Measurements from ENCODE around the gene CD48.
"Not testable (repeated sequence)": the region's sequence is repeated elsewhere in the genome, so short reads cannot be mapped to it uniquely, and the experiment has no call there.

The CD48 gene

GRCh38 chr1:160712525-160713080 lies 981 bp upstream of the CD48 start:
- DNase-seq: not testable (repeated sequence)

- no peak for DNase-seq
Measured at GRCh38 chr1:160711276-160711601, 383 bp downstream of the CD48 start.

- DNase-seq: no peak
Measured at GRCh38 chr1:160710517-160711252, 937 bp downstream of the CD48 start.

- DNase-seq: no peak
Measured at GRCh38 chr1:160709715-160710114, 1.9 kb downstream of the CD48 start.

- no peak for DNase-seq
Measured at GRCh38 chr1:160708801-160709200, 2.8 kb downstream of the CD48 start.

GRCh38 chr1:160708118-160708517 lies 3.5 kb downstream of the CD48 start:
- DNase-seq: no peak

- DNase-seq: no peak
Measured at GRCh38 chr1:160707236-160708064, 4.2 kb downstream of the CD48 start.

GRCh38 chr1:160706526-160707235 lies 4.9 kb downstream of the CD48 start:
- no peak for DNase-seq

- DNase-seq: no peak
Measured at GRCh38 chr1:160705742-160706141, 5.9 kb downstream of the CD48 start.

GRCh38 chr1:160705212-160705621 lies 6.4 kb downstream of the CD48 start:
- not testable (repeated sequence) for DNase-seq

- DNase-seq: no peak
Measured at GRCh38 chr1:160704250-160704649, 7.4 kb downstream of the CD48 start.

- no peak for DNase-seq
Measured at GRCh38 chr1:160702100-160702499, 9.5 kb downstream of the CD48 start.

- DNase-seq: not testable (repeated sequence)
Measured at GRCh38 chr1:160692390-160692789, 19.2 kb downstream of the CD48 start.

- DNase-seq: no peak
Measured at GRCh38 chr1:160685266-160685665, 26.4 kb downstream of the CD48 start.

- no peak for DNase-seq
Measured at GRCh38 chr1:160682983-160683865, 28.4 kb downstream of the CD48 start.

- no peak for DNase-seq
Measured at GRCh38 chr1:160681891-160682140, 29.8 kb downstream of the CD48 start.

GRCh38 chr1:160681066-160681890 lies 30.3 kb downstream of the CD48 start:
- peak; percentile 44 for DNase-seq

- DNase-seq: no peak
Measured at GRCh38 chr1:160680399-160680798, 31.2 kb downstream of the CD48 start.

GRCh38 chr1:160679893-160680292 lies 31.7 kb downstream of the CD48 start:
- DNase-seq: no peak

GRCh38 chr1:160676869-160677597 lies 34.6 kb downstream of the CD48 start:
- DNase-seq: no peak
